ENCODE results near the gene HERC6.

HERC6 gene

GRCh38 chr4:88481537-88481936, 102.9 kb downstream of the HERC6 start:
- no peak for DNase-seq (ENCODE audit: low read depth)
- no peak for TF ChIP-seq CTCF (conservative IDR thresholded peaks at IDR 0.05; ENCODE audit: low read depth, low read length)
- H3K4me3 ChIP-seq (ENCODE audit: low read length), result no peak overlapping the region

GRCh38 chr4:88489100-88489761, 110.6 kb downstream of the HERC6 start:
- no peak overlapping the region for H3K4me3 ChIP-seq (ENCODE audit: low read length)
- no peak for DNase-seq (ENCODE audit: low read depth)
- TF ChIP-seq CTCF (conservative IDR thresholded peaks at IDR 0.05; ENCODE audit: low read depth, low read length), result no peak

Measured in retinal pigment epithelial cell (primary cell).